Measurements from ENCODE around the gene LPAR2. TPM values are rescaled to one million over a fixed set of nuclear protein-coding genes. Genes with fewer than 3 reads are reported as not detected.
A peak's percentile ranks its signal among the peaks of the same experiment; 100 is the strongest.
"Not testable (repeated sequence)": the region's sequence is repeated elsewhere in the genome, so short reads cannot be mapped to it uniquely, and the experiment has no call there.

The LPAR2 gene
- 15.5 TPM for polyA plus RNA-seq (2012; ENCODE audit: insufficient read depth, insufficient read length)

DNA sequence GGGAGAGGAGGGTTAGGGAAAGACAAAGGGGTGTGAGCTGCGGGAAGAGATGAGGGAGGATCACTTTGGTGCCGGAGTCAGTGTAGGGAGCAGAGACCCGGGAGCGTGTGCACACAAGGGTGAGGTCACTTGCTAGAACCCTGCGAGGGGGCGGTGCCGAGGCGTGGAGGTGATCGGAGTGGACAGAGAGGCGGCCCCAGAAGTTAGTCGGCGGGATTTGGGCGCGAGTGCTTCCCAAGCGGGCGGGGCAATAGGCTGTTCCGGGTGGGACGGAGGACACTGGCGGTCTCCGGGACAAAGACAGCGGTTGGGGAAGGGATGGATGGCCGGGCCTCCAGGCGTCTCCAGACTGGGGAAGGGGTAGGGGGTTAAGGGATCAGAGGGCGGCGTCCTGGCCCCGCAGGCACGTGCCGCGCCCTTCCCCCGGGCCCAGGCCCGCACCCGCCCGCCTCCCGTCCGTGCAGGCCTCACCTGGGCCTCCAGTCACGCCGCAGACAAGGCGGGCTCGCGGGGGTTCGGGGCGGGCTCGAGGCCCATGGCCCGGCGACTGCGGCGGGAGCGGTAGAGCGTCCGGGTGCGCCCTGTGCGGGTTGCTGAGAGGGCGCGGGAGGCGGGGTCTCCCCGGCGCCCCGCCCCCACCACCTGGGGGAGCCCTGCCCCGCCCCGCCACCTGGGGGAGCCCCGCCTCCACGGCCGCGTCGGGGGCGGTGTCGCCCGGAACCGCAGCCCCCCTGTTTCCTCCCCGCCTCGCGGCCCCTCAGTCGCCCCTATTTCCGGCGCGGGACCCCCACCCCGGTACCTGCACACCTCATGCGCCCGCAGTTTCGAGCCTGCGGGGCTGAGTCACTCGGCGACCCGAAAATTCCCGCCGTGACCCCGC, at the start of gene LPAR2:
LPAR2 (minus strand) TSS at position 600 of the 880 bp plus-strand sequence. CDS start 945 bp downstream, outside the sequence.
- no peak within 1 kb of the TSS for H3K4me3 ChIP-seq (ENCODE audit: low read length)
- DNase-seq (ENCODE audit: low read depth, low spot score), result no peak

- H3K4me3 ChIP-seq (ENCODE audit: low read length), result no peak overlapping the region
- DNase-seq (ENCODE audit: low read depth, low spot score), result no peak
Measured at GRCh38 chr19:19677579-19677978, 49.6 kb upstream of the LPAR2 start.

DNA sequence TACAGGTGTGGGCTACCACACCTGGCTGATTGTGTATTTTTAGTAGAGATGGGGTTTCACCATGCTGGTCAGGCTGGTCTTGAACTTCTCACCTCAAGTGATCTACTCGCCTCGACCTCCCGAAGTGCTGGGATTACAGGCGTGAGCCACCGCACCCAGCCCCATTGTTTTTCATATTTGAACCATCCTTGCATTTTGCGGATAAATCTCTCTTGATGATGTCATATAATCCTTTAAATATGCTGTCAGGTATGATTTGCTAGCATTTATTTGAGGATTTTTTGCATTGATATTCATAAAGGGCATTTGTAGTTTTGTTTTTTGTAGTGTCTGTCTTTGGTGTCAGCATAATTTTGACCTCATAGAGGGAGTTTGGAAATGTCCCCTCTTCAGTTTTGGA, 46.3 kb upstream of the LPAR2 start:
- H3K4me3 ChIP-seq (ENCODE audit: low read length), result no peak overlapping the region
- no peak for DNase-seq (ENCODE audit: low read depth, low spot score)

GRCh38 chr19:19672816-19673215, 44.8 kb upstream of the LPAR2 start:
- no peak overlapping the region for H3K4me3 ChIP-seq (ENCODE audit: low read length)
- DNase-seq (ENCODE audit: low read depth, low spot score), result no peak

DNA sequence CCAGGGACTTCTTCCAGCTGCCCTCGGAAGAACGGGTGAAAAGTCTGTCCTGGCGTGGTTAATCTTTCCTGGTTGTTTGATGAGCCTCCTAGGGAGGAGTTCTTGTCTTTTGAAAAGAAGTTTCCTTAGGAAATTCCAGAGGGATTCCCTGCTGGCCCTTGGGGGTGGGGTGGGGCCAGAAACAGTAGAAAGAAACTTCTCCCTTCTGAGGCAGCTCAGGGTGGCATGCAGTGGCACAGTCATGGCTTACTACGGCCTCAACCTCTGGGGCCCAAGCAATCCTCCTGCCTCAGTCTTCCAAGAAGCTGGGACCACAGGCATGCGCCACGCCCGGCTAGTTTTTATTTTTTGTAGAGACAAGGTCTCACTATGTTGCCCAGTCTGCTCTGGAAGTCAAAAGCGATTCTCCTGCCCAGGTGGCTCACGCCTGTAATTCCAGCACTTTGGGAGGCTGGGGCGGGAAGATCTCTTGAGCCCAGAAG, 42.1 kb upstream of the LPAR2 start:
- peak overlapping the region; percentile 86 for H3K4me3 ChIP-seq (ENCODE audit: low read length)
- DNase-seq (ENCODE audit: low read depth, low spot score), result no peak

GRCh38 chr19:19668230-19669012, 40.4 kb upstream of the LPAR2 start, which contains the start of gene ZNF101:
ZNF101 (plus strand) TSS chr19:19668839; CDS start chr19:19668964, 125 bp downstream.
- peak within 1 kb of the TSS; percentile 86 for H3K4me3 ChIP-seq (ENCODE audit: low read length)
- DNase-seq (ENCODE audit: low read depth, low spot score), result peak; percentile 99

DNA sequence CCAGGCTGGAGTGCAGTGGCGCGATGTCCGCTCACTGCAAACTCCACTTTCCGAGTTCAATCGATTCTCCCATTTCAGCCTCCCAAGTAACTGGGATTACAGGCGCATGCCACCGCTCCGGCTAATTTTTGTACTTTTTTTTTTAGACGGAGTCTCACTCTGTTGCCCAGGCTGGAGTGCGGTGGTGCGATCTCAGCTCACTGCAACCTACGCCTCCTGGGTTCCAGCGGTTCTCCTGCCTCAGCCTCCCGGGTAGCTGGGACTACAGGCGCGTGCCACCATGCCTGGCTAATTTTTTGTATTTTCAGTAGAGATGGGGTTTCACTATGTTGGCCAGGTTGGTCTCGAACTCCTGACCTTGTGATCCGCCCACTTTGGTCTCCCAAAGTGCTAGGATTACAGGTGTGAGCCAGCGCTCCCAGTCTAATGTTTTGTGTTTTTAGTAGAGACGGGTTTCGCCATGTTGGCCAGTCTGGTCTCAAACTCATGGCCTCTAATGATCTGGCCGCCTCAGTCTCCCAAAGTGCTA, 37.5 kb upstream of the LPAR2 start:
- not testable (repeated sequence) for H3K4me3 ChIP-seq (ENCODE audit: low read length); DNase-seq (ENCODE audit: low read depth, low spot score)

DNA sequence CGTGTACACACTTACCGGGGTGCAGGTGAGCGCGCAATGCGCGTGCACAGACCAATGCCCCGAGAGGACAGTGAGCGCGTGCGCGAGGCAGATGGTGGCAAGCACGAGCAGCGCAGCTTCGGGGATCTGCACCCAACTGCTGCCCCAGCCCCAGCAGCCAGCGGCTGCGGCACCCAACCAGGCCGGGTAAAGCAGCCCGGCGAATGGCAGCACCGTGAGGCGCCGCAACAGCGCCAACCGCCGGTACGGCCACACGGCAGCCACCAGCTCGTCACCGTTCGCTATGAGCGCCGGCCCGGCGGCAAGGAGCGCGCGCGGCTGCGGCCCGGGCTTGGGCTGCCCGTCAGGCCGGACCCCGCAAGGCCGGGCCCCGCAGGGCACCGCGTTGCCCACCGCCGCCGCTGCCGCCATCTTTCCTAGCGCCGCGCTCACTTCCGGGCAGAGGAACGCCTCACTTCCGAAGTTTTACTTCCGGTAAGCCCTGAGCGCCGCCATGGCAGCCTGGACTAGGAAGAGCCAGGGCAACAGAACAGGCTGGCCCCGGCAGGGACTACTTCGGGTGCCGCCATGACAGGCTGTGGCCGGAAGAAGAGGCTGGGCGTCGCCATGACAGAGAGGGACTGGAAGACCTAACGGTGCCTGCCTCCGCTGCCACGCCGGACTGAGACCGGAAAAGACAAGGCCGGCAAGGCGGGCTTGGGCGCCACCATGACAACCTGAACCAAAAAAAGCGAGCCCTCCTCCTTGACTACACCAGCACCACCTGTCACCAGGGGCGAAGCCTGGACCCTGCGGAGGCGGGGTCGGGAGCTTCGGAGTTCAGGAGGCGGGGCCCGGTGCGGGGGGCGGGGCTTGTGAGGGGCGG, 35.5 kb upstream of the LPAR2 start, which contains the start of gene ATP13A1:
ATP13A1 (minus strand) TSS at position 421 of the 865 bp plus-strand sequence; CDS start at position 411, 10 bp downstream.
- peak; percentile 95 for DNase-seq (ENCODE audit: low read depth, low spot score)
- H3K4me3 ChIP-seq (ENCODE audit: low read length), result peak within 1 kb of the TSS; percentile 92

GRCh38 chr19:19662871-19663255, 34.8 kb upstream of the LPAR2 start:
- peak overlapping the region; percentile 92 for H3K4me3 ChIP-seq (ENCODE audit: low read length)
- DNase-seq (ENCODE audit: low read depth, low spot score), result no peak

DNA sequence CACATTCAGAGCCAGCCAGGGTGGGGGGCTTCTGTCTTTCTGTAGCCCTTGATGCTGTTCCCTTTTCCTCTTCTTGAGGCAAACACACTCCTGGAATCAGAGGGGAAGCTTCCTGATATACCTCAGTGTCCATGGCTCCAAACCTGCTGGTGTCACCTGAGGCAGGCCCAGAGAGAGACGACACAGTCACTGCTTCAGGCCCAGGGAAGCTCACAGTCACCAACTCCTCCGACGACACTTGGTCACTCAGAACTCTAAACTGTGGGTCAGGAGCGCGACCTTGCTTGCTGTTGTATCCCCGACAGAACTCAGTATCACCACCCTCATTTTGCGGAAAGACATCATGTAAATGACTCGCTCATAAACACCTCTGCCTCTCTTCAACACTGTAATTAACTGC, 34.3 kb upstream of the LPAR2 start:
- no peak for DNase-seq (ENCODE audit: low read depth, low spot score)
- peak overlapping the region; percentile 92 for H3K4me3 ChIP-seq (ENCODE audit: low read length)

- peak overlapping the region; percentile 92 for H3K4me3 ChIP-seq (ENCODE audit: low read length)
- peak; percentile 28 for DNase-seq (ENCODE audit: low read depth, low spot score)
Measured at GRCh38 chr19:19661675-19662251, 33.7 kb upstream of the LPAR2 start.

- H3K4me3 ChIP-seq (ENCODE audit: low read length), result no peak overlapping the region
- DNase-seq (ENCODE audit: low read depth, low spot score), result no peak
Measured at GRCh38 chr19:19661141-19661674, 33.2 kb upstream of the LPAR2 start.

DNA sequence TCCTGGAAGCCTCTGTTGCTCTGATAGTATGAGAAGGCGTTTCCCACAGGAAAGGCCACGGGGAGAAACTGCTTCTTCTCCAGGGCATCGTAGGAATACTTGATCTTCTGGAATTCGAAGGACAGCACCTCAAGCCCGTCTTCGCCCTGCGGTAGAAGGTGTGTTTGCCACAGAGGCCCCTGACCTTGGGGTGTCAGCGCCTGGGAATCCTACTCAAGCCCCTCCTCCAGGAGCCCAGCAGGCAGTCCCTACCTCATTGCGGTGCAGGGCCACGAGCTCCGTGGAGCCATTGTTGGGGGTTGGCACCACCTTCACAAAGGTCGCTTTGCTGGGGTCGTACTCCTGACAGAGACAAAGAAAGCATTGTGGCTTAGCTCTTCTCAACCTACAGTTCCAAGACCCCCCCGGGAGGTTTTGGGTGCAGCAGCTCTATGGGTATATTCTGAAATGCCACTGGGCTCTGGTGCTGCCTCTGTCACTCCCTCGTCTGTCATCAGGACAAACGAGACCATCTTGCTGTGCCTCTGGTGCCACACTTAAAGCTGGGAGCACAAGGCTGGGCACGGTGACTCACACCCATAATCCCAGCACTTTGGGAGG, 31.7 kb upstream of the LPAR2 start:
- no peak overlapping the region for H3K4me3 ChIP-seq (ENCODE audit: low read length)
- DNase-seq (ENCODE audit: low read depth, low spot score), result no peak

DNA sequence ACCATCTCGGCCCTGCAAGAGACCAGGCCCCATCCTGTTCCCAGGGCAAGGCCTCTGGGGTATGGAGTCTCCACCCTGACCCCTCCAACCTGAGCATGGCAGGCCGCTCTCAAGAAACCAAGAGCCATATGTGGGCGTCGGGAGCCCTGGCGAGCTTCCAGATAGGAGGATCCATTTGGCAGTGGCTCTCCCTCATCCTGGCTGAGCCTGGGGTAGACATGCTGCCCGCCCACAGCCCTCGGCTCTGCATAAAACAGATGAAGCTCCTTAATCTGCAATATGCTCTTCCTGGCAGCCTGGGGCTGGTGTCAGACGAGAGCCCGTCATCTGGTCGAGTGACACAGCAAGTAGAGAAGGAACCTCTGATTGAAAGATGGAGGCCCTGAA, 29.4 kb upstream of the LPAR2 start:
- DNase-seq (ENCODE audit: low read depth, low spot score), result no peak
- no peak overlapping the region for H3K4me3 ChIP-seq (ENCODE audit: low read length)

GRCh38 chr19:19656451-19657396, 28.7 kb upstream of the LPAR2 start:
- no peak for DNase-seq (ENCODE audit: low read depth, low spot score)
- no peak overlapping the region for H3K4me3 ChIP-seq (ENCODE audit: low read length)

DNA sequence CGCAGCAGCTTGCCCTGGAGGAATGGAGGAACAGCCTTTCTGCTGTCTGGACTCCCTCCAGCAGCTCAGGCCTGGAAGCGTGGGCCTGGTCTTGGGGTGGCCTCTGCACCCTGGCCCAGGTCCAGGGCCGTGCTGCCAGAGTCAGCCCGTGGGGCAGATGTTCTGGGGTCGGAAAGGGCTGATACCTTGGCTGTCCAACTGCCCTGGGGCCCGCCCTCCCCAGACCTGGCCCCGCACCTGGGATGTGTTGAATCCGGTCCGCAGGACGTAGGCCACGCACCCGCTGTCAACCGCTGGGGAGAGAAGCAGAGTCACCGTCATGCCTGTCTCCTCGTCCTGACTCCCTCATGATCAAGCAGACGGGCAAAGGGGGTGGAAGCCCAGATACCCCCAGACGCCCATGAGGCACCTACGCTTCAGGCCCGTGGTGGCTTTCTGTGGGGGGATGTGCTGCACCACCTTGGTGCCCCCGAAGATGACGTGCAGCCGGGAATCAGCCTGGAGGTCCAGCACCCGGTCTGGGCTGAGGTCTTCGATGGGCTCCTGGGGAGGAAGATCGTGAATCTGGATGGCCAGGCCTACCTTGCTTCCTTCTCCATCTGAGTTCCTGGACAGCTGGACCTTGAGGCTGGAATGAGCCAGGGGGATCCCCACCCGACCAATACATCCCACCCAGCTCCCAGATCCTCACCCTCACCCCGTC, 27.8 kb upstream of the LPAR2 start:
- H3K4me3 ChIP-seq (ENCODE audit: low read length), result no peak overlapping the region
- no peak for DNase-seq (ENCODE audit: low read depth, low spot score)

Data from Jurkat, Clone E6-1 (cell line).